GM12878 (cell line): ENCODE results near the gene USP34. TPM values are rescaled to one million over a fixed set of nuclear protein-coding genes. Genes with fewer than 3 reads are reported as not detected.
"Not testable (repeated sequence)": the region's sequence is repeated elsewhere in the genome, so short reads cannot be mapped to it uniquely, and the experiment has no call there.

Experiments
- ATAC-seq: fragments of 200-7000 bp; cut with Tn5 transposase; 3 replicates; pipeline ENCODE4 v1.9.1; 2020; ENCODE audit warnings: mild to moderate bottlenecking, moderate library complexity
- BruUV-seq: library from RNA; stranded (reverse); fragments of 400-500 nt; replicated peaks from 2 replicates; lab custom pipeline; 2021; lab: Mats Ljungman, UMichigan
- CTCF ChIA-PET: fragments of 300-600 bp; sonication (Branson Sonifier 250); formaldehyde crosslinking; extraction: SDS; loops from one replicate; lab custom pipeline; 2021; ENCODE audit warnings: inconsistent platforms; lab: Yijun Ruan, JAX
- POLR2A ChIA-PET: fragments of 350-600 bp; formaldehyde crosslinking; extraction: SDS; loops from one replicate; lab custom pipeline; 2021; ENCODE audit warnings: inconsistent platforms; lab: Charles Lee
- RAD21 ChIA-PET: fragments of 300-600 bp; sonication (Branson Sonifier 250); formaldehyde crosslinking; loops from one replicate; lab custom pipeline; 2023; ENCODE audit warnings: antibody characterized with exemption; ENCODE audit not compliant: unreplicated experiment; lab: Charles Lee
- SMC1A ChIA-PET: fragments of 300-600 bp; sonication (Branson Sonifier 250); formaldehyde crosslinking; loops from one replicate; lab custom pipeline; 2023; ENCODE audit not compliant: unreplicated experiment, uncharacterized antibody; lab: Charles Lee
- DNase-seq: peaks from one replicate; pipeline ENCODE4 v3.0.0-alpha.2; 2011; ENCODE audit warnings: low read depth, low spot score
- FAIRE-seq: peaks from 3 replicates; lab custom pipeline; 2011; peaks lifted over from hg19 to GRCh38; lab: Jason Lieb, UNC
- H2AFZ ChIP-seq: 2 replicates; pipeline ENCODE4 v1.6.0; 2011; ENCODE audit warnings: low read depth, low read length, control low read depth; ENCODE audit not compliant: control insufficient read depth
- H3K27ac ChIP-seq: 2 replicates; pipeline ENCODE4 v1.5.1; 2011; ENCODE audit warnings: control low read depth; ENCODE audit not compliant: control insufficient read depth, insufficient read depth
- H3K27me3 ChIP-seq, 2 experiments: replicated peaks in 1 of 2; 2 replicates each; pipeline versions ENCODE4 v1.6.0 to v1.6.1; 2011; ENCODE audit warnings: low read length in 1 of 2; ENCODE audit not compliant: control insufficient read depth in 2 of 2, insufficient read depth in 2 of 2
- H3K36me3 ChIP-seq, 2 experiments: 2 replicates each; pipeline ENCODE4 v1.5.1; 2011; ENCODE audit warnings: low read length in 1 of 2; ENCODE audit not compliant: control insufficient read depth in 2 of 2, insufficient read depth in 2 of 2
- H3K4me1 ChIP-seq: 2 replicates; pipeline ENCODE4 v1.6.1; 2011; ENCODE audit warnings: mild to moderate bottlenecking, low read length, moderate library complexity, mixed read lengths; ENCODE audit not compliant: control insufficient read depth, insufficient read depth
- H3K4me2 ChIP-seq: 2 replicates; pipeline ENCODE4 v1.6.0; 2011; ENCODE audit warnings: control low read depth; ENCODE audit not compliant: control insufficient read depth, insufficient read depth
- H3K4me3 ChIP-seq: fragments of 200-600 bp; sonication (generic); 2 replicates; pipeline ENCODE4 v1.5.1; 2016
- H3K79me2 ChIP-seq: 2 replicates; pipeline ENCODE4 v1.6.0; 2011; ENCODE audit warnings: low read length; ENCODE audit not compliant: control insufficient read depth, insufficient read depth
- H3K9ac ChIP-seq: 2 replicates; pipeline ENCODE4 v1.8.0; 2011; ENCODE audit warnings: low read length, control low read depth, mixed read lengths; ENCODE audit not compliant: control insufficient read depth, insufficient read depth
- H3K9me3 ChIP-seq: replicated peaks from 3 replicates; pipeline ENCODE4 v1.5.1; 2011; ENCODE audit warnings: mild to moderate bottlenecking, low read length; ENCODE audit not compliant: control insufficient read depth, insufficient read depth
- H4K20me1 ChIP-seq: 2 replicates; pipeline ENCODE4 v1.6.0; 2011; ENCODE audit not compliant: control insufficient read depth, insufficient read depth
- HDGF ChIP-seq: fragments of 450-650 bp; IDR thresholded peaks from 2 replicates; pipeline ENCODE4 v1.6.1; 2016; ENCODE audit warnings: antibody characterized with exemption
- IKZF1 ChIP-seq: fragments of 450-650 bp; conservative IDR thresholded peaks from 2 replicates; pipeline ENCODE4 v1.6.1; 2017; ENCODE audit warnings: antibody characterized with exemption, mild to moderate bottlenecking
- TCF12 ChIP-seq: IDR thresholded peaks from 2 replicates; pipeline ENCODE4 v1.6.1; 2011; ENCODE audit warnings: low read depth, mild to moderate bottlenecking, low read length
- WGBS: methylation state at CpG from one replicate; pipeline ENCODE4 v1.1.6; 2016; ENCODE audit warnings: low lambda C conversion rate; ENCODE audit not compliant: insufficient replicate concordance, insufficient coverage; ENCODE audit errors: missing lambda C conversion rate; 5-methylcytosine and 5-hydroxymethylcytosine counted together
- in situ Hi-C: fragments of 300-500 bp; cut with MboI; formaldehyde crosslinking; loops from 9 replicates; pipeline ENCODE4 v1.14.3; 2018; ENCODE audit warnings: mixed read lengths
- intact Hi-C: fragments of 100-400 bp; cut with micrococcal nuclease; formaldehyde crosslinking; loops from one replicate; pipeline ENCODE4 v1.14.2; 2022; ENCODE audit not compliant: unreplicated experiment
- polyA plus RNA-seq, 11 experiments: library from polyadenylated mRNA; depleted of rRNA in 4 of 11; unstranded in 6 of 11; stranded (reverse) in 5 of 11; fragments of >200 nt; fragmentation: Nextera tagmentation in 4 of 11; fragmentation: Illumina TruSeq in 1 of 11; extraction: Ambion mirVana in 4 of 11; extraction: Trizol in 1 of 11; gene quantifications; 1 replicate in 1 of 11; 2 replicates in 10 of 11; pipeline versions ENCODE4 v1.2.1 to v1.2.3, GENCODE V29; 2011 to 2016; ENCODE audit warnings: inconsistent platforms in 2 of 11, missing spikeins in 2 of 11, low read depth in 1 of 11
- total RNA-seq, 4 experiments: library from RNA; depleted of rRNA in 3 of 4; stranded (reverse); fragments of >200 nt in 3 of 4; fragmentation: Illumina TruSeq in 1 of 4; extraction: Trizol in 1 of 4; gene quantifications; 2 replicates each; pipeline versions ENCODE4 v1.2.1 to v1.2.3, GENCODE V29; 2013 to 2021

The USP34 gene
- total and polyA plus RNA-seq, 10 of the 15 experiments (the other 5 are each of a cell fraction or from before 2014, with no cell fraction given): 26.2 to 106 (median 62.1) TPM

DNA sequence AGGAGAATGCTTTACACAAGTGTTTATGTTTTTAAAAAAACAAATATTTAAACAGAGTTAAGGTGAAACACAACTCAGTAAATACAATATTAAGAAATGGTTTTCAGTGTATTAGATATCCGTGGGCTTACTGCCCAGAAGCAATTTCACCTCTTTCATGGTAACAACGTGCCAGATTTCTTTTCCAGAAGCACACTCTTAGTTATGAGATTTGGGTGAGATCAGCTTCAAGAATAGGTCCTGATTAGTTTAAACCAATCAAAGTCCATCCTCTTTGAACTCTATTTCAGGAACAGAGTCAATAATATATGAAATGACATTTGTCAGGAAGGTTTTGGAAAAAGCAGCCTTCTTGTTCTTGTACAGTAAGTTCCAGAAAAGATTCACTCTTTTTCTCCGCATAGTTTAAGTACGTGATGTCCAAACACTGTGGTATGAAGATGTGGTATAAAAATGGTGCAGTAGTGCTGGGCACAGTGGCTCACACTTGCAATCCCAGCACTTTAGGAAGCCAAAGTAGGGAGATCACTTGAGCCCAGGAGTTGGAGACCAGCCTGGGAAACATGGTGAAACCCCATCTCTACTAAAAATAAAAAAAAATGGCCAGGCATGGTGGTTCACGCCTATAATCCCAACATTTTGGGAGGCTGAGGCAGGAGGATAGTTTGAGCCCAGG, 14.7 kb downstream of the USP34 start (continued):
- TF ChIP-seq HDGF: no peak

DNA sequence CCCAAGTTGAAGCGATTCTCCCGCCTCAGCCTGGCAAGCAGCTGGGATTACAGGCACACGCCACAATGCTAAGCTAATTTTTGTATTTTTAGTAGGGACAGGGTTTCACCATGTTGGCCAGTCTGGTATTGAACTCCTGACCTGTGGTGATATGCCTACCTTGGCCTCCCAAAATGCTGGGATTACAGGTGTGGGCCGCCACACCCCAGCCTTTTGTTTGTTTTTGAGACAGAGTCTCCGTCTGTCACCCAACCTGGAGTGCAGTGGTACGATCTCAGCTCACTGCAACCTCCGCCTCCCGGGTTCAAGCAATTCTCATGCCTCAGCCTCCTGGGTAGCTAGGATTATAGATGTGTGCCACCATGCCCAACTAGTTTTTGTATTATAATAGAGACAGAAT, 15.9 kb downstream of the USP34 start:
- H3K27ac ChIP-seq, ATAC-seq, H3K9me3 ChIP-seq, H3K4me1 ChIP-seq, H3K4me3 ChIP-seq, intact Hi-C loops, BruUV-seq, H3K27me3 ChIP-seq, RAD21 ChIA-PET, DNase-seq, H4K20me1 ChIP-seq, H3K9ac ChIP-seq, in situ Hi-C loops, FAIRE-seq, H3K4me2 ChIP-seq, H2AFZ ChIP-seq, H3K36me3 ChIP-seq: not testable (repeated sequence)
- ChIA-PET SMC1A (interaction anchor here (0.9 to 5.6 kb wide), 3 partner anchors 10 to 76 kb away, joined by 3 to 26 read pairs (median 3); no protein-coding TSS in a partner anchor), CTCF (interaction anchor here (0.7 kb wide), 1 partner anchor 36 kb away, joined by 3 read pairs; no protein-coding TSS in a partner anchor), POLR2A (interaction anchor here (1.3 kb wide), 1 partner anchor 9 kb away, joined by 5 read pairs; no protein-coding TSS in a partner anchor)
- H3K79me2 ChIP-seq: peaks cover 85% of the 10 kb centered on the region
- 98% methylated on average over 8 of the region's 8 CpGs for WGBS

DNA sequence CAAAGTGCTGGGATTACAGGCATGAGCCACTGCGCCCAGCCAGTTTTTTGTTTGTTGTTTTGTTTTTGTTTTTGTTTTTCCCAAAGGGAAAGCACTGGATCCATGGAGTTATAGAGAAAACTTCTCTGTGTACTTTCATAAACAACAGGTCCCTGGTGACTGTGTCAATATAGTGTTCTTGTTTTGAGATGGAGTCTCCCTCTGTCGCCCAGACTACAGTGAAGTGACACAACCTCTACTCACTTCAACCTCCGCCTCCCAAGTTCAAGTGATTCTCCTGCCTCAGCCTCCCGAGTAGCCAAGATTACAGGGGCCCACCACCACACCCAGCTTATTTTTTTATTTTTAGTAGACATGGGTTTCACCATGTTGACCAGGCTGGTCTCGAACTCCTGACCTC, 16.5 kb downstream of the USP34 start:
- peaks cover 2% of the 10 kb centered on the region; the same call in 1 of the 3 replicates for H3K9me3 ChIP-seq
- SMC1A ChIA-PET: interaction anchor here (0.9 to 5.6 kb wide), 4 partner anchors 11 to 77 kb away, joined by 3 to 26 read pairs (median 4); no protein-coding TSS in a partner anchor
- no peak overlapping the region for H2AFZ ChIP-seq
- CTCF ChIA-PET: interaction anchor here (0.7 kb wide), 1 partner anchor 37 kb away, joined by 3 read pairs; no protein-coding TSS in a partner anchor
- no peaks in the 10 kb centered on the region for H4K20me1 ChIP-seq
- no peak overlapping the region for H3K9ac ChIP-seq
- H3K79me2 ChIP-seq: peaks cover 84% of the 10 kb centered on the region
- FAIRE-seq (no peak), ATAC-seq (peak; percentile 17; the same call in 2 of the 3 replicates), DNase-seq (no peak)
- POLR2A ChIA-PET: interaction anchor here (1.1 to 1.4 kb wide), 2 partner anchors 11 to 21 kb away, joined by 3 to 4 read pairs; no protein-coding TSS in a partner anchor
- BruUV-seq: no TSS peak
- H3K4me3 ChIP-seq: no peak overlapping the region
- no peak overlapping the region for H3K4me2 ChIP-seq
- no peak overlapping the region for H3K27ac ChIP-seq
- in situ Hi-C loops: no loop called here
- TF ChIP-seq IKZF1 (0 out of 2 replicates have a peak, but pooled peaks have one; percentile 13), TCF12 (no peak)
- WGBS: 94% methylated on average over 5 of the region's 5 CpGs
- H3K4me1 ChIP-seq: peaks cover 5% of the 10 kb centered on the region
- no peaks in the 10 kb centered on the region for H3K27me3 ChIP-seq
- intact Hi-C loops: no loop called here
- RAD21 ChIA-PET: interaction anchor here (1.0 kb wide), 1 partner anchor 28 kb away, joined by 4 read pairs; no protein-coding TSS in a partner anchor
- H3K36me3 ChIP-seq: no peaks in the 10 kb centered on the region; a peak in 1 of 4 replicates
